Effector CD8-positive, alpha-beta T cell (primary cell): Measurements from ENCODE around the gene CFAP68.
"Not testable (repeated sequence)": the region's sequence is repeated elsewhere in the genome, so short reads cannot be mapped to it uniquely, and the experiment has no call there.

Source experiments
- DNase-seq: peaks from one replicate; lab custom pipeline; 2025; lab: John Stamatoyannopoulos, UW

CFAP68 gene

DNA sequence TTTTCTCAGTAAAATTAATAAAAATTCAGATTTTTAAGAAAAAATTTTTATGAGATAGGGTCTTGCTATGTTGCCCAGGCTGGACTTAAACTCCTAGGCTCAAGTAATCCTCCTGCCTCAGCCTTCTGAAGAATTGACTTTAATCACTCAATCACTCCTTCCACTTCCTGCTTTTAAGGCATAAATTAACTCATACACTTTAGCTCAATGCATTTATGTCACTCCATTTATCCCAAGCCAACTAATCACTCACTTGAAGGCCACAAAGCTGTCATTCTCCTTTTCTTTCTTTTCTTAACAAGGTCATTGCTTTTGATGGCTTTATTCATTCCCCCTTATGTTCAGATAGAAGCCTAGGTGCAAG is 8.8 kb upstream of the CFAP68 start:
- no peak for DNase-seq

GRCh38 chr11:111870886-111871692 is 8.3 kb upstream of the CFAP68 start, which contains the start of gene ALG9:
Gene ALG9 (minus strand): TSS chr11:111871581. CDS start chr11:111871482, 99 bp downstream.
- peak; percentile 82 for DNase-seq

DNA sequence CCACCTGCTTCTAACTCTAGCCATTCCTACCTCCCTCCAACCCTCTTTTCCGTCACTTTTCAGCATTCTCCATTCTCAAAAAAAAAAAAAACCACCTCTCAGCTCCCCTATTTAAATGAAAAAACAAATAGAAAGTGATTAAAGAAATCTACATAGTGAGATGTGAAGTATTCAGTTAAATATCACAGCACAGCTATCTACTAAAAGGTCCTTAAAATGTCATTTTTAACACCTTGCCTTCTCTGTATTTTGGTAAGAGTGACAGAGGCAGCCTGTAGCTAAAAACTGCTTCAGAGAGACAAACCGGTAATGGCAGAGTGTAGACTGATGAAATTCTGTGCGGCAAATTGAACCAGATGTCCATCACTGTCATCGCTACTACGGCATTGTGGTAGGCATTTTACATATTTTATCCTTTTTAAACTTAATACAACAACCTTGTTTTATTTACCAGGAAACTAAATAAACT is 7.6 kb upstream of the CFAP68 start:
- no peak for DNase-seq

GRCh38 chr11:111878385-111878848 is 924 bp upstream of the CFAP68 start:
- no peak for DNase-seq

DNA sequence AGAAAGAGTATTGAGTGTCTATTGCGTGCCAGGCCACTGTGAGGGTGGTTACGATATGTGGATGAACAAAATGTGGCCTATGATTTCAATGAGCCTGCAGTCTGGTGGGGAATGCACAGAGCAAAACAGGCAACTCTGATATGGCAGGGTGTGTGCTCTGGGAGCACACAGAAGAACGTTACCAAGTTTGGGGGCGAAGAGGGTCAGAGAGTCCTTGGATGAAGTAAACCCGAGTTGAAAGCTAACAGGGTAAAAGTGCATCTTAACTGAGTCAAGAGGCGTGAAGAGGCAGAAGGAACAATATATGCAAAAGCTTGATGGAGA is 258 bp downstream of the CFAP68 start:
- no peak for DNase-seq

GRCh38 chr11:111882202-111882601 is 2.9 kb downstream of the CFAP68 start:
- DNase-seq, result no peak

GRCh38 chr11:111885053-111885452 is 5.7 kb downstream of the CFAP68 start:
- DNase-seq, result not testable (repeated sequence)

GRCh38 chr11:111886032-111886431 is 6.7 kb downstream of the CFAP68 start:
- DNase-seq, result no peak

- no peak for DNase-seq
Observed at GRCh38 chr11:111886844-111887243, 7.5 kb downstream of the CFAP68 start.

GRCh38 chr11:111905411-111905810 is 26.1 kb downstream of the CFAP68 start:
- no peak for DNase-seq

GRCh38 chr11:111906680-111907079 is 27.3 kb downstream of the CFAP68 start:
- no peak for DNase-seq

GRCh38 chr11:111908639-111909305 is 29.4 kb downstream of the CFAP68 start:
- DNase-seq, result no peak

- DNase-seq, result no peak
Observed at GRCh38 chr11:111909378-111909777, 30.0 kb downstream of the CFAP68 start.

GRCh38 chr11:111910676-111911562 is 31.6 kb downstream of the CFAP68 start:
- DNase-seq, result no peak

DNA sequence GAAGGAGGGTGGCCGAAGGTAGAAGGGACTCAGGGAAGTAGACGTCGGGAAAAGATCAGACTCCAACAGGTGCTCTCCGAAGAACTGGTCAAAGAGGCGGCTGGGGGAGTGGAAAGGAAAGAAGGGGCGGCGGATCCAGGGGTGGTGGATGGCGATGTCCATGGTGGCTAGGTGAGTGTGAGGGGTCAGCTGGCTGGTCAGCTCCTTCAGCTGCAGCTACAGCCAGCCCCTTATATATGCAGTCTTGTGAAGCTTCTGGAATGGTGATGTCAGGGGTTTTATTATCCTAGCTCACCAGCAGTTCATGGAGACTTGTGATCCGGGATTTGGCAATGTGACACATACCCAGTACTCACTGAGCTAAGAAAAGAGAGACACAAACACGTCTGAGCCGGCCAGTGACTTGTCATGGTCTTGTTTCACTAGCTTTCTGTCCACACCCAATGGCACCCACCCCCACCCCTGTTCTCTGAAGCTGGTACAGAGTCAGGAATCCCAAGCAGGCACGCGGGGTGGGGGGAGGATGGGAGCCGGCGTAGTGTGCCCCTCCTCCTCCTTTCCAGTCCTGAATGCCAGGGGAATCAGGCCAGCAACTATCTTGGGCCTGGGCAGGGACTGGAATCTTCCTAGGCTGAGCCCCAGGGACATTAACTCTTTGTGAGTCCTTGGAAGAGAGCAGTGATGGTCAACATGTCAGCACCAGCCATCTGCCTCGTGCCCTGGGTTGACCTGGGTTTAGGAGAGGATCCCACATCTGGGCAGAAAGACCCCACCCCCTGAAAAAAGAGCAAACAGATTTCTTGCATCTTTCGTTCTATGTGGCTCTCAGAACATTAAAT is 32.4 kb downstream of the CFAP68 start, which contains the start of gene CRYAB:
TSS of gene CRYAB (minus strand) at position 208 of the 839 bp plus-strand sequence. CDS start at position 162, 46 bp downstream.
- no peak for DNase-seq

- DNase-seq, result no peak
Observed at GRCh38 chr11:111912535-111912934, 33.2 kb downstream of the CFAP68 start, which contains the start of gene HSPB2. Gene HSPB2 (plus strand): TSS chr11:111912734. CDS start chr11:111912830, 96 bp downstream.

DNA sequence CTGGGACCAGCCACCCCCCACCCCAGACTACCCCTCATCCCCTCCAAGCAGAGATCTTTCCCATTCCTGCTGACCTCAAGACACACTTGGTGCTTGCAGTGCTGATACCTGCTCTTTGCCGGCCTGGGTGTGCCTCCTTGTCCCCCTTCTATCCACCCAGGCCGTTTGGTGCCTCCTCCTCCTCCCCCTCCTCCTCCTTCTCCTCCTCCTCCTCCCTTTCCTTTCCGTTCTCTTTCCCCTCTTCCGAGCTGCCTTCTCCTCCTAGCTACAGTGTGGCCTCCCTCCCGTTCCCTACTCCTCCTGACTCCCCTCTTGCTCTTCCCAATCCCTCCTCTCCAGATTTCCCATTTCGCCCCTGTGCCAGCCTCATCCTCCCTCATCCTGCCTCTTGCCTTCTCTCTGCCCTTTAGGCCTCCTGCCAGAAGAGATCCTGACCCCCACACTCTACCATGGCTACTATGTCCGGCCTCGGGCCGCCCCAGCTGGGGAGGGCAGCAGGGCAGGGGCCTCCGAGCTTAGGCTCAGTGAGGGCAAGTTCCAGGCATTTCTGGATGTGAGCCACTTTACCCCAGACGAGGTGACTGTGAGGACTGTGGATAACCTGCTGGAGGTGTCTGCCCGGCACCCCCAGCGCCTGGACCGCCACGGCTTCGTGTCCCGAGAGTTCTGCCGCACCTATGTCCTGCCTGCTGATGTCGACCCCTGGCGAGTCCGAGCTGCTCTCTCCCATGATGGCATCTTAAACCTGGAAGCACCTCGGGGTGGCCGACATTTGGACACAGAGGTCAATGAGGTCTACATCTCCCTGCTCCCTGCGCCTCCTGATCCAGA is 33.9 kb downstream of the CFAP68 start:
- DNase-seq, result no peak

DNA sequence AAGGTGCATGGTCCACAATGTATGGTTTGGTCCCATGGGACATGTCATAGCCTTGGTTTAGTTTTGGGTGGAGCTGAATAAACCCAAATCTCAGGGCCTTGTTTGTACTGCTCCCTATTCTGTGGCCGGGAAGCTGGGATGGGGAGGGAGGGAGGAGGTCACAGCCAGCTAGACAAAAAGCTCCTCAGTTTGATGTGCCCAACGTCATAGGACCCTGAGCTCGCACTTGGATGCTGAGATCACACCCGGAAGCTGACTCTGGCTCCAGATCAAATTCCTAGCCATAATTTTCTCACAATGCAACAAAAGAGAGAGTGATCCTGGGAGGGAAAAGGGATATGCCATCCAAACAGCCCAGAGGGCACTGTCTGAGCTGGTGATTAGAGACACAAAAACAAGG is 34.7 kb downstream of the CFAP68 start:
- DNase-seq, result no peak

DNA sequence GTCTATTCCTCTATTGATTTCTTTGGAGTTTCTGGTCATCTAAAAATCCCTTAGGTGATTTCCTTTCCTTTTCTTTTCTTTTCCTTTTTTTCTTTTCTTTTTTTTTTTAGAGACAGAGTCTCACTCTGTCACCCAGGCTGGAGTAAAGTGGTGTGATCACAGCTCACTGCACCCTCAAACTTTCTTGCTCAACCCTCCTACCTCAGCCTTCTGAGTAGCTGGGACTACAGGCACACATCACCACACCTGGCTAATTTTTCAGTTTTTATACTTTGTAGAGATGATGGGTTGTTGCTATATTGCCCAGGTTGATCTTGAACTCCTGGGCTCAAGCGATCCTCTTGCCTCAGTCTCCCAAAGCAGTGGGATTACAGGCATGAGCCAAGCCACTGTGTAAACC is 37.4 kb downstream of the CFAP68 start:
- DNase-seq, result no peak

DNA sequence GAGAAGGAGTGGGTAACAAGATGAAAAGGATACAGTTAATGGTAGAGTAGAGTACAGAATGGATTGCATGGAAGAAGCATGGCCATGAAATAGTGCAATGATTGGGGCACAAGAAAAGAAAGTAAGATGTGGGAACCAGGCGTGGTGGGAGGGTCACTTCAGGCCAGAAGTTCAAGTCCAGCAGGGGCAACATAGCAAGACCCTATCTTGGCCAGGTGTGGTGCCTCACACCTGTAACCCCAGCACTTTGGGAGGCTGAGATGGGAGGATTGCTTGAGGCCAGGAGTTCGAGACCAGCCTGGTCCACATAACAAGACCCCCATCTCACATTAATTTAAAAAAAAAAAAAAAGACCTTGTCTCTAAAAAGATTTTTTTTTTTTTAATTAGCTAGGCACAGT is 38.0 kb downstream of the CFAP68 start:
- DNase-seq, result no peak
